HCT116 (cell line): ENCODE data around the gene SCTR. TPM values are rescaled to one million over a fixed set of nuclear protein-coding genes. Genes with fewer than 3 reads are reported as not detected.

Experiments
- ATAC-seq: fragments of 200-7000 bp; cut with Tn5 transposase; 2 replicates; pipeline ENCODE4 v1.9.1; 2020; ENCODE audit warnings: mild to moderate bottlenecking, moderate library complexity
- BruUV-seq: library from RNA; stranded (reverse); fragments of 400-500 nt; replicated peaks from 2 replicates; lab custom pipeline; 2021; lab: Mats Ljungman, UMichigan
- CTCF ChIA-PET: fragments of 300-600 bp; sonication (Branson Sonifier 250); formaldehyde crosslinking; loops from one replicate; lab custom pipeline; 2021; ENCODE audit warnings: antibody characterized with exemption; lab: Charles Lee
- POLR2A ChIA-PET: fragments of 300-600, 350-600 bp; sonication (Branson Sonifier 250); formaldehyde crosslinking; loops from one replicate; lab custom pipeline; 2021; ENCODE audit warnings: antibody characterized with exemption; lab: Charles Lee
- RAD21 ChIA-PET, 2 experiments: fragments of 300-600 bp; sonication (Branson Sonifier 250); formaldehyde crosslinking; loops; one replicate each; lab custom pipeline; 2023; ENCODE audit warnings: low total read pairs in 2 of 2; ENCODE audit not compliant: uncharacterized antibody in 2 of 2, unreplicated experiment in 2 of 2, low non-redundant PET in 1 of 2; lab: Charles Lee
- DNase-seq: peaks from one replicate; pipeline ENCODE4 v3.0.0-alpha.2; 2010; ENCODE audit warnings: low read depth, low spot score
- H2AFZ ChIP-seq: fragments of 200-600 bp; shearing (Covaris generic), sonication (generic); 2 replicates; pipeline ENCODE4 v1.6.1; 2017; ENCODE audit warnings: low read depth, mixed run types, mixed read lengths, antibody characterized with exemption, low read length; ENCODE audit not compliant: poor library complexity, severe bottlenecking
- H3K27ac ChIP-seq: 2 replicates; pipeline ENCODE4 v1.5.1; 2012; ENCODE audit warnings: low read depth, low read length
- H3K27me3 ChIP-seq: fragments of 200-600 bp; sonication (generic); 2 replicates; pipeline ENCODE4 v1.6.1; 2016; ENCODE audit warnings: mixed run types, low read length, mixed read lengths; ENCODE audit not compliant: insufficient read depth
- H3K36me3 ChIP-seq, 2 experiments: fragments of 200-500 bp in 1 of 2; fragments of 200-600 bp in 1 of 2; sonication (Bioruptor generic) in 1 of 2; sonication (generic) in 1 of 2; 2 replicates each; pipeline versions ENCODE4 v1.5.1 to v1.6.1; 2014 to 2016; ENCODE audit warnings: low read length in 2 of 2, inconsistent platforms in 1 of 2, mixed read lengths in 1 of 2, mixed run types in 1 of 2; ENCODE audit not compliant: insufficient read depth in 2 of 2, control insufficient read depth in 1 of 2
- H3K4me1 ChIP-seq, 2 experiments: fragments of 200-600 bp in 1 of 2; sonication (generic) in 1 of 2; 2 replicates each; pipeline versions ENCODE4 v1.5.1 to v1.6.1; 2012 to 2017; ENCODE audit warnings: low read length in 2 of 2, inconsistent platforms in 1 of 2, mild to moderate bottlenecking in 1 of 2, mixed read lengths in 1 of 2, mixed run types in 1 of 2, moderate library complexity in 1 of 2; ENCODE audit not compliant: insufficient read depth in 2 of 2, control insufficient read depth in 1 of 2
- H3K4me2 ChIP-seq: fragments of 200-600 bp; sonication (generic); 2 replicates; pipeline ENCODE4 v1.6.1; 2017; ENCODE audit warnings: mixed run types, low read length, mixed read lengths
- H3K4me3 ChIP-seq, 2 experiments: fragments of 200-600 bp in 1 of 2; sonication (generic) in 1 of 2; replicated peaks in 1 of 2; 2 replicates each; pipeline ENCODE4 v1.5.1; 2011 to 2016; ENCODE audit warnings: low read length in 2 of 2, control low read depth in 1 of 2, low read depth in 1 of 2, mild to moderate bottlenecking in 1 of 2, mixed read lengths in 1 of 2, mixed run types in 1 of 2
- H3K79me2 ChIP-seq: fragments of 200-600 bp; sonication (generic); 2 replicates; pipeline ENCODE4 v1.6.1; 2017; ENCODE audit warnings: mild to moderate bottlenecking, mixed run types, low read length, moderate library complexity, mixed read lengths; ENCODE audit not compliant: insufficient read depth
- H3K9ac ChIP-seq: fragments of 200-600 bp; sonication (generic); 2 replicates; pipeline ENCODE4 v1.6.1; 2016; ENCODE audit warnings: low read length, mixed read lengths
- H3K9me2 ChIP-seq: fragments of 200-600 bp; sonication (generic), shearing (Covaris generic); 2 replicates; pipeline ENCODE4 v1.6.1; 2017; ENCODE audit warnings: mixed run types, mild to moderate bottlenecking, moderate library complexity; ENCODE audit not compliant: insufficient read depth
- H3K9me3 ChIP-seq, 2 experiments: fragments of 200-500 bp in 1 of 2; fragments of 200-600 bp in 1 of 2; sonication (Bioruptor generic) in 1 of 2; sonication (generic) in 1 of 2; 2 replicates each; pipeline ENCODE4 v1.6.1; 2014 to 2017; ENCODE audit warnings: low read length in 2 of 2, mixed read lengths in 2 of 2, inconsistent platforms in 1 of 2, low read depth in 1 of 2, mild to moderate bottlenecking in 1 of 2, mixed run types in 1 of 2, moderate library complexity in 1 of 2; ENCODE audit not compliant: control insufficient read depth in 1 of 2, insufficient read depth in 1 of 2
- H4K20me1 ChIP-seq: fragments of 200-600 bp; sonication (generic), shearing (Covaris generic); 2 replicates; pipeline ENCODE4 v1.6.1; 2017; ENCODE audit warnings: mixed run types, mild to moderate bottlenecking, moderate library complexity; ENCODE audit not compliant: insufficient read depth
- CTCF ChIP-seq, 3 experiments: fragments of 200-600 bp in 1 of 3; sonication (generic) in 1 of 3; IDR thresholded peaks in 2 of 3; conservative IDR thresholded peaks in 1 of 3; 2 replicates each; pipeline ENCODE4 v1.5.1; 2012 to 2017; ENCODE audit warnings: low read depth in 2 of 3, low read length in 2 of 3, antibody characterized with exemption in 1 of 3, borderline replicate concordance in 1 of 3, control low read depth in 1 of 3, mild to moderate bottlenecking in 1 of 3, mixed read lengths in 1 of 3, mixed run types in 1 of 3, moderate library complexity in 1 of 3; ENCODE audit not compliant: insufficient read depth in 1 of 3
- POLR2AphosphoS5 ChIP-seq: IDR thresholded peaks from 2 replicates; pipeline ENCODE4 v1.6.1; 2011; ENCODE audit warnings: mild to moderate bottlenecking, low read depth, low read length, moderate library complexity
- SP1 ChIP-seq: IDR thresholded peaks from 2 replicates; pipeline ENCODE4 v1.6.1; 2012; ENCODE audit warnings: low read depth
- ZBTB33 ChIP-seq: IDR thresholded peaks from 2 replicates; pipeline ENCODE4 v1.6.1; 2011; ENCODE audit warnings: mild to moderate bottlenecking, low read length, moderate library complexity; ENCODE audit not compliant: insufficient replicate concordance; ENCODE audit errors: extremely low read depth
- intact Hi-C: fragments of 100-400 bp; cut with micrococcal nuclease; formaldehyde crosslinking; loops from 2 replicates; pipeline ENCODE4 v1.10.0; 2022
- total RNA-seq: library from RNA; stranded (reverse); gene quantifications from one replicate; pipeline ENCODE4 v1.2.1, GENCODE V29; 2021; ENCODE audit not compliant: unreplicated experiment

The SCTR gene
- total RNA-seq, 1 experiment from 2014 or later, result not detected

DNA sequence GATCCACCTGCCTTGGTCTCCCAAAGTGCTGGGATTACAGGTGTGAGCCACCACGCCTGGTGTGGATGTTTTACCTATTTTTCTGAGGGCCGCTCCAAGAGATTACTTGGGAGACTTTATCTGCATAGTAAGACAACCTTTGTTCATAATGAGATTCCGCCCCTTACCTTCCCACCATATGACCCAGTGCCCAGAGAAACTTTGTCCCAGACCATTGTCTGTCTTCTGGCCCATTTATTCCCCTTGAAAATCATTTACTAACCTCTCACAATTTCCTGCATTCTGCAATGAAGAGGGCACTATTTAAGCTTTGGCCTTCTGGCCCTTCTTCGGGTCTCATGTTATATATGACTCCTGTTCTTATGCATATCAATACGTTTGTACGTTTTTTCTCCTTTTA, 106.4 kb downstream of the SCTR start:
- H3K4me3 ChIP-seq, result no peak overlapping the region
- H3K4me2 ChIP-seq, result no peak overlapping the region

More for the DNA sequence above, 106.4 kb downstream of the SCTR start:
- no peak for TF ChIP-seq SP1
- no peak for TF ChIP-seq ZBTB33
- no peak for TF ChIP-seq CTCF (IDR thresholded peaks at IDR 0.05 in 2 of 3, conservative IDR thresholded peaks at IDR 0.05 in 1 of 3; ENCODE audit: borderline replicate concordance in 1 of 3, insufficient read depth in 1 of 3, low read depth in 2 of 3, low read length in 2 of 3)
- no peak for TF ChIP-seq POLR2AphosphoS5
- RAD21 ChIA-PET, result no interaction called here
- Histone ChIP-seq H2AFZ (no peak overlapping the region), H3K27ac (no peak overlapping the region), H3K4me1 (no peaks in the 10 kb centered on the region), H4K20me1 (no peaks in the 10 kb centered on the region), H3K36me3 (no peaks in the 10 kb centered on the region), H3K9me3 (peaks cover 3 to 4% of the 10 kb centered on the region in 2 experiments; a peak in 2 of 4 replicates), H3K9me2 (no peaks in the 10 kb centered on the region), H3K9ac (no peak overlapping the region), H3K27me3 (no peaks in the 10 kb centered on the region), H3K79me2 (no peaks in the 10 kb centered on the region)
- ATAC-seq (no peak), DNase-seq (no peak)
- no TSS peak for BruUV-seq
- POLR2A ChIA-PET, result no interaction called here
- CTCF ChIA-PET, result no interaction called here
- intact Hi-C loops, result no loop called here
